HFF-Myc (cell line): ENCODE results near the gene CFAP90.

ENCODE experiments used
- DNase-seq: peaks from one replicate; pipeline ENCODE4 v3.0.0-alpha.2; 2011; ENCODE audit warnings: low read depth; ENCODE audit errors: extremely low read depth
- H3K4me3 ChIP-seq: replicated peaks from 2 replicates; pipeline ENCODE4 v1.5.1; 2011; ENCODE audit warnings: low read depth, mild to moderate bottlenecking, control low read depth, low read length
- CTCF ChIP-seq: IDR thresholded peaks from 2 replicates; pipeline ENCODE4 v1.5.1; 2012; ENCODE audit warnings: mild to moderate bottlenecking, low read depth, low read length, control low read depth; ENCODE audit errors: missing control alignments

CFAP90 gene

GRCh38 chr5:7805379-7805778 lies 45.6 kb downstream of the CFAP90 start:
- no peak overlapping the region for H3K4me3 ChIP-seq
- no peak for DNase-seq
- TF ChIP-seq CTCF, result peak; percentile 45

- DNase-seq, result no peak
- no peak for TF ChIP-seq CTCF
- H3K4me3 ChIP-seq, result no peak overlapping the region
Measured at GRCh38 chr5:7803937-7804336, 47.0 kb downstream of the CFAP90 start.

- TF ChIP-seq CTCF, result no peak
- no peak overlapping the region for H3K4me3 ChIP-seq
- no peak for DNase-seq
Measured at GRCh38 chr5:7802855-7803254, 48.1 kb downstream of the CFAP90 start.

GRCh38 chr5:7801891-7802614 lies 48.9 kb downstream of the CFAP90 start:
- DNase-seq, result no peak
- TF ChIP-seq CTCF, result no peak
- no peak overlapping the region for H3K4me3 ChIP-seq

GRCh38 chr5:7795306-7795705 lies 55.6 kb downstream of the CFAP90 start:
- no peak overlapping the region for H3K4me3 ChIP-seq
- DNase-seq, result no peak
- no peak for TF ChIP-seq CTCF

- no peak for DNase-seq
Measured at GRCh38 chr5:7794823-7795222, 56.1 kb downstream of the CFAP90 start.

More at GRCh38 chr5:7794823-7795222, 56.1 kb downstream of the CFAP90 start:
- H3K4me3 ChIP-seq, result no peak overlapping the region
- no peak for TF ChIP-seq CTCF
